GM21619 (cell line): ENCODE results near the gene PPP1R26.
"Not testable (repeated sequence)": the region's sequence is repeated elsewhere in the genome, so short reads cannot be mapped to it uniquely, and the experiment has no call there.

Experiments
- ATAC-seq: cut with Tn5 transposase; IDR thresholded peaks from one replicate; pipeline ENCODE4 v1.9.1; 2021; ENCODE audit not compliant: unreplicated experiment

Gene PPP1R26

DNA sequence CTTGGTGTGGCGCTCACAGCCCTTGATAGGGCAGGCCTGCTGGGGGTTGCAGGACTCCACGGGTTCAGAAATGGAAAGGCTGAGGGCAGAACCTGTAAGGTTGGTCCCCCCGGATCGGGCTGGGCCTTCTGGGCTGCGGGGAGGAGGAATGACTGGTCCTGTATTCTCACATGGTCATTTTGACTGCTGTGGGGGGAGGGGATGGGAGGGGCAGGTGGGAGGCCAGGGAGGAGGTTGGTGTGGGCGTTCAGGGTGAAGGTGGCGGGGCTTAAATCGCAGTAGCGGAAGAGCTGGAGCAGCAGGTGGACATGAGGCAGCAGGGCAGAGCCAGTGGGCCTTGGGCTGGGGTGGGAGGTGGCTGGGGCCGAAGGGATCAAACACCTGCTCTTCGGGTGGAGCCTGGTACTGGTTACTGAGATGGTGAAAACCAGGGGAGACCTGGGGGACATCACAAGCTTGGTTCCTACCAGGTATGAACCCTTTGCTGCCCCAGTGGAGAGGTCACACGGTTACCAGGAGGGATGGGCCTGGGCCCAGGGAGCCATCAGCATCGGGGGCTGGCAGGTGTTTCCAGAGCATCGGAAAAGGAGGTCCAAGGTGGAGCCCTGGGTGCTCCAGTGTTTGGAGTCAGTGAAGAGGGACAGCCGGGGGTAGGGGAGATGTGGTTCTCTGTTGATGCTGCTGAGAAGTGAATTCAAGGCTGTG, 22.7 kb downstream of the PPP1R26 start:
- no peak for ATAC-seq

- no peak for ATAC-seq
Observed at GRCh38 chr9:135502873-135503321, 23.3 kb downstream of the PPP1R26 start.

DNA sequence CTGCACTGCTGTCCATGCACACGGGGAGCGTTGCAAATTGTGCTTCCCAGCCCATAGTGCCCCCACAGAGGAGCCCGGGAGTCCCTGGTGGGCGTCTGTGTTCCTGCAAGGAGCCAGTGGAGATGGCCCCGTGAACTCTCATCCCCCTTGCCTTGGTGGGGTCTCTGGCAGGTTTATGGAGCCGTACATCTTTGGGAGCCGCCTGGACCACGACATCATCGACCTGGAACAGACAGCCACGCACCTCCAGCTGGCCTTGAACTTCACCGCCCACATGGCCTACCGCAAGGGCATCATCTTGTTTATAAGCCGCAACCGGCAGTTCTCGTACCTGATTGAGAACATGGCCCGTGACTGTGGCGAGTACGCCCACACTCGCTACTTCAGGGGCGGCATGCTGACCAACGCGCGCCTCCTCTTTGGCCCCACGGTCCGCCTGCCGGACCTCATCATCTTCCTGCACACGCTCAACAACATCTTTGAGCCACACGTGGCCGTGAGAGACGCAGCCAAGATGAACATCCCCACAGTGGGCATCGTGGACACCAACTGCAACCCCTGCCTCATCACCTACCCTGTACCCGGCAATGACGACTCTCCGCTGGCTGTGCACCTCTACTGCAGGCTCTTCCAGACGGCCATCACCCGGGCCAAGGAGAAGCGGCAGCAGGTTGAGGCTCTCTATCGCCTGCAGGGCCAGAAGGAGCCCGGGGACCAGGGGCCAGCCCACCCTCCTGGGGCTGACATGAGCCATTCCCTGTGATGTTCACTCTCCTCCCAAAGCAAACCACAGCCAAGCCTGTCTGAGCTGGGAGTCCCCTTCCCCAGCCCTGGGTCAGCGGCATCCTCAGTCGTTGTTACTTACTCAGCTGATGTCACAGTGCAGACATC, 24.0 kb downstream of the PPP1R26 start:
- no peak for ATAC-seq

- no peak for ATAC-seq
Observed at GRCh38 chr9:135504262-135505243, 25.0 kb downstream of the PPP1R26 start.

GRCh38 chr9:135505406-135506187, 26.0 kb downstream of the PPP1R26 start:
- no peak for ATAC-seq

GRCh38 chr9:135506327-135507103, 26.9 kb downstream of the PPP1R26 start:
- no peak for ATAC-seq

DNA sequence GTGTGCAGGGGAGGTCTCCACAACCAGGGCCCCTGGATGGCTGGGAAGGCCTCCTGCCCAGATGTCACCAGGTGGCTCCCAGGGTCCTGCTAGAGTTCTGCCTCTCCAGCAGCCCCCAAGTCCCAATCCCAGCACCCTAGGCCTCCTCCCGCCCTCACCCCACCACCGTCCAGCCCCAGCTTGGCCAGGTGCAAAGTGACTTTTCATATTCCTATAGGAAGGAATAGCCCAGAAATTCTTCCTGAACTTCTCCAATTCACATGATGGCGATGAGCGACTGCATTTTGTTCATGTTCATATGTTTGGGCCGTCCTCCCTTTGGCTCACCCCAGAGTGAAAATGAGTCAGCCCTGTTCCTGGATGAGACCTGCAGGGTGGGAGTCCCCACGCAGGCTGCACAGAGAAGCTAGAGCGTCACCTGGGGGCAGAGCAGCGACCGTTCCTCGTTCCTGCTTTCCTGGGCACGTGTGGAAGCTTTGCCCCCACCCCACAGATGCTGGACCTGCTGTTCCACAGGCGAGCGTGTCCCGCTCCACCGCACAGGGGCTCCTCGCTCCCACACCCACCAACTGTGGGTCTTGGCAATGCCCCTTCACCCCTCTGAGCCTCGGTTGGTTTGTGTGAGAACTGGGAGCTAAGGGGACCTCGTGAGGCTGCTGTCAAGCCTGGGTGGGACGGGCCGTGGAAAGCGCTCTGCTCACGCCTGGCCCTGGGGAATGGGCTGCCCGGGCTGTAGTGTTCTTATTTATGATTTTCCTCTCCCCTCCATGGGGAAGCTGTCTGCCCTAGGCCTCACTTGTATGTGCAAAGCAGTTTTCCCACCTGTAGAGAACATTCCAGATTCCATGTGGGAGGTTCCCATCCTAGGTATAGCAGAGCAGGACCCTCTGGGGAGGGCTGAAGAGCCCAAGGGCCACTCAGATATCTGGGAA, 27.8 kb downstream of the PPP1R26 start:
- no peak for ATAC-seq

DNA sequence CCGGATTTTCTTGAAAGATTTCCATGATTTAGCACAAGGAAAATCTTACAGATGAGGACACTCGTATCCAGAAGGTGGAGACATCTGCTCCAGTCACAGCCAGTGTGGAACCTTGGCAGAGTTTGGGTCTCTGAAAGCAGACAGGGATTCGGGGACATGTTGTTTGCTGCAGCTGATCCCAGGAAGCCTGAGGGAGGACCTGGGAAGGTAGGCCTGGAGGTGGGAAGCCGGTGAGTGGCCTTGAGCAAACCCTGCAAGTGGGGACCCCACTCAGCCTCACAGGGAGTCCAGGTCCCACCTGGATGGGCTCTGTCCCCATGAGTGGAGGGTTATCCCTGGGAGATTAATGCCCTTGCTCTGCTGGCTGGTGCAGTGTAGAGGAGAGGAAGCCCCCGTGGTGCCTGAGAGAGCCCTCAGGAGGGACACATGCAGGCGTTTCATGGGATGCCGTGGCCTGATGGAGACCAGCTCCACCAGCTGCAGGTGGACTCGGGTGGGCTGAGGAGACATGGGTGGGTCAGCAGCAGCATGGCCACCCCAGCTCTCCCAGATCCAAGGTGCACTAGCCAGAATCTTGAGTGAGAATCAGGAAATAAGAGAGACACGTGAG, 28.7 kb downstream of the PPP1R26 start:
- ATAC-seq = no peak

- ATAC-seq = no peak
Observed at GRCh38 chr9:135509458-135509857, 29.9 kb downstream of the PPP1R26 start.

- ATAC-seq = no peak
Observed at GRCh38 chr9:135512241-135512603, 32.6 kb downstream of the PPP1R26 start.

DNA sequence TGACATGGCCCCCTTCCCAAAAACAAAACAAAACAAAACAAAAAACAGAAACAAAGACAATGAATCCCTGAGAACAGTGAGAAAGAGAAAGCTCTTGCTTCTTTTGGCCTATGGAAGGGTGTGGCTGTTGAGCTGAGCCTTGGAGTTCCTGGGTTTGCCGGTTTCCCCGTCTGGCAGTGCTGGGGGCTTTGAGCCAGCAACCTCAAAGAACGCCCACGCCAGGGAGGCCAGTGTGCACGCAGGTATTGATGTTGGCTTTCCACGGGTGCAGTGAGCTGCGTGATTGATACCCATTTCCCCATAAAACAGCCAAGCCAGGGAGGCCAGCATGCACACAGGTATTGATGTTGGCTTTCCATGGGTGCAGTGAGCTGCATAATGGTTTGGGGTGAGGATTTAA, 33.3 kb downstream of the PPP1R26 start:
- no peak for ATAC-seq

GRCh38 chr9:135513351-135513846, 33.8 kb downstream of the PPP1R26 start:
- ATAC-seq = no peak

DNA sequence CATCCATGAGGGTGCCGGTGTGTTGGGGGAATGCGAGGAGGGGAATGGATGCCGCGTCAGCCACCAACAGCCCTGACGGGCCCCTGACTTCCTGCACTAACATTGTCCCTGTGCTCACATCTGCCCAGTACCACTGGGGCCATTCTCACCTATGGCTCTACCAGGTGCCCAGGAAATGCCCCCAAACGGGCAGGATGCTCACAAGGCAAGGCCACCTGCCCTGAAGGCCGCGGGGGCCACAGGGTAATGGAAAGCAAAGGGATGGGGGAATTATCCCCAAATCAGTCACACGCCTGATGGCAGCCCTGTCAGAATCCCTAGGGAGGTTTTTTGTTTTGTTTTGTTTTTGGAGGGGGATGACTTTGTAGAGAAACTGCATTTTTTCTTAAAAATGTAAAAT, 34.3 kb downstream of the PPP1R26 start:
- ATAC-seq = not testable (repeated sequence)

DNA sequence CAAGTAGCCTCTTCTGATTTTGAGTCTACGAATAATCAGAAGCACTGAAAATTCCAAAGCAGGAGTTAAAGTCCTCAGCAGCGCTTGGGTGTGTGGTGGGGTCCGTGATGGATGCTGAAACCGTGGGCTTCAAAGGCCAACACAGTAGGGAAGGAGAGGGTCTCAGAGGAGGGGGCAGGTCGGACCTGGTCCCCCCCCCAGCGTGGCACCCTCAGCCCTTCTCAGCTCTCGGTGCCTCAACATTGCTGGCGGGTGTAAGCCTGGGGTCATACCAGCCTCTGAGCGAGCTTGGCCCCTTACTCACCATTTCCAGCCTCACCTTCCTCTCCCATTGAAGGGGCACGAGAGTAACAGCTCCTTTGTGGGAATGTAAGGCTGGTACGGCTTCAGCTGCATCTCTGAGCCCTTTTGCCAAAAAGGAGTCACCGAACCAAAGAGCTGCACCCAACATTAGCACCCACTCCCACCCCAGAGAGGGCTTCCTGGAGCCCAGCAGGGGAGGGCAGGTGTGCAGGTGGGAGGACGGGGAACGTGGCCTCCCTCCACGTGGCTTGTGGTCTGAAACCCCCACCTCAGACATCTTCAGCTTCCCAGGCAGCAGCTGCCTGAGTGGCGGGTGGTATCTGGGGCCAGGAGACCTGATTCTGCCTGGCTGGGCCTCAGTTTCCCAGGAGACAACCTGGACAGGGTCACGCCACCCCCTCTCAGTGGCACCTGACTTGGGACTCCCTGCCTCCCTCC, 34.9 kb downstream of the PPP1R26 start:
- no peak for ATAC-seq

DNA sequence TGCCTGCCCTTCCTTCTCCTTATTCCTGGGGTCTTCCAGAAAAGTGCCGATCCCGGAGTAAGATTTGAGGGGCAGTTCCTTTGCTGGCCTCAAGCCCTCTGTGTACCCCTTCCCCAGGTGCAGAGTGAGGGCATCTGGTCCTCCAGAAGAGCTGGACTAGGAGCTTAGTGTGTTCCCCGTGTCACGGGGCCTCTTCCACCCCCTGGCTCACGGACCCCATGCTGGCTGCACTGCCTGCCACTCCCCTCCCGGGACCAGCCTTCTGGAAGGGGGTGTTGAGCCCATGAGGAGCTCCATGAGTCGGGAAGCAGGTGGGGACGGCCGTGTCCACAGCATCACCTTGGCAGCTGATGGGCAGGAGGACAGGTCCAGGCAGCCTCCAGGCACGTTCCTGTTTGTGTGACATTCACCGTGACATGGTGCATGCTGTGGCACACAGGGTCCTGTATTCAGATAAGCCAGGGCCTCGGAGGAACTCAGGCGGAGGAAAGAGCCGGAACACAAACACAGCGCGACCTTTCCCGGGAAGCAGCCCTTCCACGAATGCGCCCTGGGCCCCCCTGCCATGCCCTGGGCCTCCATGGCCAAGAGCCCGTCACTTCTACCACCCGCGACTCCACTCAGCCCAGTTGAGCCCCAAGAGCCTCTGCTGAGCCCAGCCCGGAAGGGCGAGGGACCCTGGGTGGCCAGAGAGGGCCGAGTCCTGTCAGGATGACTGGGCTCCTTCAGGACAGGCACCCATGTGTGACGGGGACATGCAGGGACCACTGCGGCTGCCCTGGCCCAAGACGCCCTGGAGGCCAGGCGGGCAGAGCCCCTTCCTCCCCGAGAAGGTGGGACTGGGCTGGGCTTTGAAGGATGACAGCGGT, 35.7 kb downstream of the PPP1R26 start:
- no peak for ATAC-seq
